Left lung (tissue), 10 donors: ENCODE results near the gene KDM2A. TPM values are rescaled to one million over a fixed set of nuclear protein-coding genes. Genes with fewer than 3 reads are reported as not detected.

Source experiments
- ATAC-seq: fragments of 200-7000 bp; cut with Tn5 transposase; one replicate; pipeline ENCODE4 v1.9.1; 2020; ENCODE audit warnings: moderate library complexity
- DNase-seq, 4 donors: peaks; one replicate each; pipeline ENCODE4 v3.0.0-alpha.2; 2013 to 2020
- H3K27ac ChIP-seq, 2 donors: fragments of 200-600 bp; sonication (generic) in 1 of 2; one replicate each; pipeline versions ENCODE4 v1.5.0 to v1.8.0; 2020 to 2021
- H3K27me3 ChIP-seq, 2 donors: fragments of 200-600 bp; sonication (generic) in 1 of 2; one replicate each; pipeline versions ENCODE4 v1.5.0 to v1.8.0; 2020 to 2021
- H3K36me3 ChIP-seq, 2 donors: fragments of 200-600 bp; sonication (generic) in 1 of 2; one replicate each; pipeline versions ENCODE4 v1.5.0 to v1.8.0; 2020 to 2021
- H3K4me1 ChIP-seq, 2 donors: fragments of 200-600 bp; one replicate each; pipeline ENCODE4 v1.8.0; 2021
- H3K4me3 ChIP-seq, 2 donors: fragments of 200-600 bp; sonication (generic) in 1 of 2; one replicate each; pipeline versions ENCODE4 v1.5.0 to v1.8.0; 2020 to 2021; ENCODE audit warnings: mild to moderate bottlenecking in 1 of 2
- H3K9me3 ChIP-seq, 2 donors: fragments of 200-600 bp; sonication (generic) in 1 of 2; one replicate each; pipeline versions ENCODE4 v1.5.0 to v1.8.0; 2020 to 2021
- intact Hi-C, 2 donors: fragments of 100-400 bp; cut with DNase I; formaldehyde crosslinking; loops; one replicate each; pipeline versions ENCODE4 v1.11.2 to v1.14.2; 2022
- polyA plus RNA-seq, 6 donors: library from polyadenylated mRNA; unstranded; fragments of 120-200 nt; gene quantifications; one replicate each; pipeline ENCODE4 v1.2.1, GENCODE V29; 2013; ENCODE audit not compliant: insufficient read length in 6 of 6
- total RNA-seq, 2 donors: library from RNA; stranded (reverse); fragmentation: NEBNext Ultra II Directional; extraction: Animal tissue kit (Norgen Biotek cat#: 25700); gene quantifications; one replicate each; pipeline ENCODE4 v1.2.1, GENCODE V29; 2021
- TF ChIP-seq, protein P1 (sequence below), 2 donors: fragments of 200-600 bp; sonication (generic) in 1 of 2; IDR thresholded peaks; one replicate each; pipeline versions ENCODE4 v1.5.0 to v1.8.0; 2021; ENCODE audit warnings: antibody characterized with exemption in 2 of 2
- donor health status: DM: no; HTN: yes; CAD: no.
- donor health status: DM: no; HTN: no; CAD: no.

The KDM2A gene
- total and polyA plus RNA-seq, 8 donors = 71.0 to 87.0 (median 80.3) TPM

DNA sequence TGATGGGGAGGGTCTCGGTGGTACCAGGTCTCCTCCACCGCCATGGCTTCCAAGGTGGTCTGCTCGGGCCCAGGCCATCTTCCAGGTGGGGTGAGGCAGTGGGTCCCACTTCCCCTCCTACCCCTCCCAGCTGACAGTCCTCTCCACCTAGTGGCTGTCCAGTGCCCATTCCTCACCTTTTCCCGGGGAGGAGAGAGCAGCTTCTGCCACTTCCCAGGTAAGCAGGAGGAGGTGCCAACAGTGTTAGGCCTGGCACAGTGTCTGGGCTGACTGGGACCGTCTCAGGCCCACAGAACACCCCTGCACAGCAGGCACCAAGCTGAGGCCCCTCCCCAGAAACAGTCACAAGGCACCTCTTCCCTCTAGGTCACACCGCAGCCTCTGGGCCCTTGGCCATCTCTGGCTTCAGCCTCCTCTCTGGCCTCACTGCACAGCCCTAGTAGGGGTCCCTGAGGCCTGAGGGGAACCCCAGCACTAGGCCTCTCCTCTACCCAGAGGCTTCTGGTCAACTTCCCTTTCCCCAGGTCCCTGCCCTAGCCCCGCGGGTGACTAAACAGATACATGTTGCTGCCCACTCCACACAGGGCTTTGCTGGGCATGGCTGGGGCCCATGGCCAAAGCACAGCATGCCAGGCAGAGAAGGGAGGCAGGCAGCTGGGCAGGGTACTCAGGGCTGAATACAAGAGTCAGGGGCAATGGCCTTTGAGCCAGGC lies 167.7 kb downstream of the KDM2A start:
- Histone ChIP-seq H3K27ac (peak overlapping the region; percentile 92 to 100), H3K4me3 (peak overlapping the region in 1 of 2 donors; percentile 89), H3K27me3 (no peaks in the 10 kb centered on the region), H3K9me3 (no peaks in the 10 kb centered on the region), H3K4me1 (peaks cover 11 to 88% of the 10 kb centered on the region in 2 donors), H3K36me3 (peaks cover 0 to 73% of the 10 kb centered on the region in 2 donors)
- peak in 2 of 4 donors; percentile 73 to 91 for DNase-seq
- peak; percentile 1 for ATAC-seq
- TF ChIP-seq, protein P1, sequence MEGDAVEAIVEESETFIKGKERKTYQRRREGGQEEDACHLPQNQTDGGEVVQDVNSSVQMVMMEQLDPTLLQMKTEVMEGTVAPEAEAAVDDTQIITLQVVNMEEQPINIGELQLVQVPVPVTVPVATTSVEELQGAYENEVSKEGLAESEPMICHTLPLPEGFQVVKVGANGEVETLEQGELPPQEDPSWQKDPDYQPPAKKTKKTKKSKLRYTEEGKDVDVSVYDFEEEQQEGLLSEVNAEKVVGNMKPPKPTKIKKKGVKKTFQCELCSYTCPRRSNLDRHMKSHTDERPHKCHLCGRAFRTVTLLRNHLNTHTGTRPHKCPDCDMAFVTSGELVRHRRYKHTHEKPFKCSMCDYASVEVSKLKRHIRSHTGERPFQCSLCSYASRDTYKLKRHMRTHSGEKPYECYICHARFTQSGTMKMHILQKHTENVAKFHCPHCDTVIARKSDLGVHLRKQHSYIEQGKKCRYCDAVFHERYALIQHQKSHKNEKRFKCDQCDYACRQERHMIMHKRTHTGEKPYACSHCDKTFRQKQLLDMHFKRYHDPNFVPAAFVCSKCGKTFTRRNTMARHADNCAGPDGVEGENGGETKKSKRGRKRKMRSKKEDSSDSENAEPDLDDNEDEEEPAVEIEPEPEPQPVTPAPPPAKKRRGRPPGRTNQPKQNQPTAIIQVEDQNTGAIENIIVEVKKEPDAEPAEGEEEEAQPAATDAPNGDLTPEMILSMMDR (IDR thresholded peaks at IDR 0.05) = no peak
- intact Hi-C loops = no loop called here

- peaks cover 0 to 73% of the 10 kb centered on the region in 2 donors for H3K36me3 ChIP-seq
- H3K9me3 ChIP-seq = no peaks in the 10 kb centered on the region
- intact Hi-C loops = no loop called here
- H3K4me1 ChIP-seq = peaks cover 11 to 88% of the 10 kb centered on the region in 2 donors
- no peaks in the 10 kb centered on the region for H3K27me3 ChIP-seq
- DNase-seq (peak in 1 of 4 donors; percentile 37), ATAC-seq (no peak)
- peak overlapping the region; percentile 92 to 100 for H3K27ac ChIP-seq
- H3K4me3 ChIP-seq = peak overlapping the region in 1 of 2 donors; percentile 89
- TF ChIP-seq, protein P1 (IDR thresholded peaks at IDR 0.05) = no peak
These were observed 168.5 kb downstream of the KDM2A start for GRCh38 chr11:67287355-67288197.

DNA sequence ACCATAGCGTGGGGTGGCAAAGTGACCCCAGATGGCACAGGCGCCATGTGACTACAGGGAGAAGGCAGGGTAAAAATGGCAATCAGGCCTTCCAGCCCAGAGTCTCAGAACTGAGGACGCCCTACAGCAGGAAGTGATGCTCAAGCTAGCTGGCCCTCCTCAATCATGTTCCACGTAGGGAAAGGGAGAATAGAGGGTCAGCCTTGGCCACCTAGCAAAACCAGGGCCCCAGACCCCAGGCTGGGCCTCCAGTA lies 169.1 kb downstream of the KDM2A start:
- intact Hi-C loops = no loop called here
- peaks cover 0 to 73% of the 10 kb centered on the region in 2 donors for H3K36me3 ChIP-seq

DNA sequence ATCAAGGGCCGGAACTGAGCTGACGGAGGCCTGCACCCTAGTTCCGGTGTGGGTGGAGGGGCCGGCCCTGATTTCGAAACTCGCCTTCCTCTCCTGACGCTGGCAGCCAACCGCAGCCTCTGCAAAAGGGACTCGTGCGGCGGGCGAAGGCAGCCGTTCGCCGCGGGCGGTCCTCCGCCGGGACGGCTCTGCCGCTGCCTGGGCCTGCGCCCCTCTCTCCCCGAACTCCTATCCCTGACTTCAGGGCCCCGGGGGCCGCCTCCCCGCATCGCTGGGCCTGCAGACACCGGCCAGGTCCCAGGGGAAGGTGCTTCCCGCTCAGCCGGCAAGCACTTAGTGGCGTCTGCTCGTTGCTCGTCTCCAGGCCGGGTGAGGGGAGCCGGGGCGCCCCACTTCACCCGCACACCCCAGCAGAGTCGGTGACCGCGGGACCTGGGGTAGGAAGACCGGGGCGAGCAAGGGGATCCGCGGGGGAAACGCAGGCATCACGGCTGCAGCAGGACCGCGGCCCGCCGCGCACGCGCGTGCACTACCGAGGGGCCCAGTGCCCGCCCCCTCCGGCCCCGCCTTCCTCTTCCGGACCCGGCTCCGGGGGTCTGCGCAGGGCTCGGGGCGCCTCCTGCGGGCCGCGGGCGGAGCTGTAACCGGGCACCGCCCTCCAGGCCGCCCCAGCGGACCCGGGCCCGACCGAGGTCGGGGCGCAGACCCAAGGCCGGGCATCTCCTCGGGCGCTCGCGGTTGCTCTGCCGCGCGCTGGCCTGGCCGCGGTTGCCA lies 169.6 kb downstream of the KDM2A start:
- peak; percentile 89 for ATAC-seq

More for the DNA sequence above, 169.1 kb downstream of the KDM2A start:
- ATAC-seq = no peak
- no peak for DNase-seq
- Histone ChIP-seq H3K9me3 (no peaks in the 10 kb centered on the region), H3K27me3 (no peaks in the 10 kb centered on the region), H3K27ac (peak overlapping the region; percentile 92 to 100), H3K4me1 (peaks cover 11 to 88% of the 10 kb centered on the region in 2 donors), H3K4me3 (peak overlapping the region; percentile 81 to 89)
- TF ChIP-seq, protein P1 (IDR thresholded peaks at IDR 0.05) = no peak

More for the DNA sequence above, 169.6 kb downstream of the KDM2A start:
- DNase-seq = peak; percentile 92 to 97 (median 94)
- TF ChIP-seq, protein P1 (IDR thresholded peaks at IDR 0.05) = peak; percentile 25 to 40
- no peaks in the 10 kb centered on the region for H3K9me3 ChIP-seq
- H3K4me3 ChIP-seq = peak overlapping the region; percentile 81 to 89
- H3K27me3 ChIP-seq = no peaks in the 10 kb centered on the region
- H3K36me3 ChIP-seq = peaks cover 0 to 70% of the 10 kb centered on the region in 2 donors
- intact Hi-C loops = no loop called here
- peak overlapping the region; percentile 92 to 100 for H3K27ac ChIP-seq
- H3K4me1 ChIP-seq = peaks cover 11 to 88% of the 10 kb centered on the region in 2 donors
